ENCODE results near the gene RGMB.
"Not testable (repeated sequence)": the region's sequence is repeated elsewhere in the genome, so short reads cannot be mapped to it uniquely, and the experiment has no call there.

RGMB gene

GRCh38 chr5:98773464-98774191 is at the start of gene RGMB:
TSS of gene RGMB (plus strand) at chr5:98773663. CDS start at chr5:98774071, 408 bp downstream.
- Histone ChIP-seq H3K4me1 (ENCODE audit: control insufficient read depth, insufficient read depth, low read length) (peaks cover 11% of the 10 kb centered on the region), H3K9ac (ENCODE audit: low read depth, low read length) (peak within 1 kb of the TSS; percentile 47), H3K27me3 (ENCODE audit: control insufficient read depth, insufficient read depth, low read length) (peaks cover 28% of the 10 kb centered on the region), H3K9me3 (ENCODE audit: control insufficient read depth, insufficient read depth, low read length) (no peaks in the 10 kb centered on the region), H3K4me3 (ENCODE audit: low read depth, low read length) (peak within 1 kb of the TSS; percentile 77), H3K36me3 (ENCODE audit: control insufficient read depth, insufficient read depth, low read length) (no peaks in the 10 kb centered on the region)

- H3K4me1 ChIP-seq (ENCODE audit: control insufficient read depth, insufficient read depth, low read length): no peaks in the 10 kb centered on the region
- H3K27me3 ChIP-seq (ENCODE audit: control insufficient read depth, insufficient read depth, low read length): no peaks in the 10 kb centered on the region
- no peaks in the 10 kb centered on the region for H3K36me3 ChIP-seq (ENCODE audit: control insufficient read depth, insufficient read depth, low read length)
- no peak overlapping the region for H3K9ac ChIP-seq (ENCODE audit: low read depth, low read length)
- no peak overlapping the region for H3K4me3 ChIP-seq (ENCODE audit: low read depth, low read length)
- no peaks in the 10 kb centered on the region for H3K9me3 ChIP-seq (ENCODE audit: control insufficient read depth, insufficient read depth, low read length)
Observed at GRCh38 chr5:98726258-98726657, 47.2 kb upstream of the RGMB start.

GRCh38 chr5:98727686-98728085 is 45.8 kb upstream of the RGMB start:
- Histone ChIP-seq H3K36me3 (ENCODE audit: control insufficient read depth, insufficient read depth, low read length) (no peaks in the 10 kb centered on the region), H3K4me3 (ENCODE audit: low read depth, low read length) (no peak overlapping the region), H3K9ac (ENCODE audit: low read depth, low read length) (no peak overlapping the region), H3K4me1 (ENCODE audit: control insufficient read depth, insufficient read depth, low read length) (no peaks in the 10 kb centered on the region), H3K9me3 (ENCODE audit: control insufficient read depth, insufficient read depth, low read length) (no peaks in the 10 kb centered on the region), H3K27me3 (ENCODE audit: control insufficient read depth, insufficient read depth, low read length) (no peaks in the 10 kb centered on the region)

GRCh38 chr5:98734646-98735045 is 38.8 kb upstream of the RGMB start:
- Histone ChIP-seq H3K27me3 (ENCODE audit: control insufficient read depth, insufficient read depth, low read length) (no peaks in the 10 kb centered on the region), H3K36me3 (ENCODE audit: control insufficient read depth, insufficient read depth, low read length) (no peaks in the 10 kb centered on the region), H3K9me3 (ENCODE audit: control insufficient read depth, insufficient read depth, low read length) (no peaks in the 10 kb centered on the region), H3K4me1 (ENCODE audit: control insufficient read depth, insufficient read depth, low read length) (no peaks in the 10 kb centered on the region), H3K9ac (ENCODE audit: low read depth, low read length) (no peak overlapping the region), H3K4me3 (ENCODE audit: low read depth, low read length) (no peak overlapping the region)

- Histone ChIP-seq H3K36me3 (ENCODE audit: control insufficient read depth, insufficient read depth, low read length) (no peaks in the 10 kb centered on the region), H3K27me3 (ENCODE audit: control insufficient read depth, insufficient read depth, low read length) (no peaks in the 10 kb centered on the region), H3K9ac (ENCODE audit: low read depth, low read length) (no peak overlapping the region), H3K4me1 (ENCODE audit: control insufficient read depth, insufficient read depth, low read length) (no peaks in the 10 kb centered on the region), H3K9me3 (ENCODE audit: control insufficient read depth, insufficient read depth, low read length) (no peaks in the 10 kb centered on the region), H3K4me3 (ENCODE audit: low read depth, low read length) (no peak overlapping the region)
Observed at GRCh38 chr5:98735806-98736507, 37.5 kb upstream of the RGMB start.

- no peak overlapping the region for H3K9ac ChIP-seq (ENCODE audit: low read depth, low read length)
- no peaks in the 10 kb centered on the region for H3K4me1 ChIP-seq (ENCODE audit: control insufficient read depth, insufficient read depth, low read length)
- H3K4me3 ChIP-seq (ENCODE audit: low read depth, low read length): no peak overlapping the region
- no peaks in the 10 kb centered on the region for H3K36me3 ChIP-seq (ENCODE audit: control insufficient read depth, insufficient read depth, low read length)
- H3K27me3 ChIP-seq (ENCODE audit: control insufficient read depth, insufficient read depth, low read length): no peaks in the 10 kb centered on the region
- H3K9me3 ChIP-seq (ENCODE audit: control insufficient read depth, insufficient read depth, low read length): no peaks in the 10 kb centered on the region
Observed at GRCh38 chr5:98736753-98737152, 36.7 kb upstream of the RGMB start.

- H3K36me3 ChIP-seq (ENCODE audit: control insufficient read depth, insufficient read depth, low read length); H3K27me3 ChIP-seq (ENCODE audit: control insufficient read depth, insufficient read depth, low read length); H3K4me3 ChIP-seq (ENCODE audit: low read depth, low read length); H3K4me1 ChIP-seq (ENCODE audit: control insufficient read depth, insufficient read depth, low read length); H3K9ac ChIP-seq (ENCODE audit: low read depth, low read length); H3K9me3 ChIP-seq (ENCODE audit: control insufficient read depth, insufficient read depth, low read length): not testable (repeated sequence)
Observed at GRCh38 chr5:98737441-98737840, 36.0 kb upstream of the RGMB start.

DNA sequence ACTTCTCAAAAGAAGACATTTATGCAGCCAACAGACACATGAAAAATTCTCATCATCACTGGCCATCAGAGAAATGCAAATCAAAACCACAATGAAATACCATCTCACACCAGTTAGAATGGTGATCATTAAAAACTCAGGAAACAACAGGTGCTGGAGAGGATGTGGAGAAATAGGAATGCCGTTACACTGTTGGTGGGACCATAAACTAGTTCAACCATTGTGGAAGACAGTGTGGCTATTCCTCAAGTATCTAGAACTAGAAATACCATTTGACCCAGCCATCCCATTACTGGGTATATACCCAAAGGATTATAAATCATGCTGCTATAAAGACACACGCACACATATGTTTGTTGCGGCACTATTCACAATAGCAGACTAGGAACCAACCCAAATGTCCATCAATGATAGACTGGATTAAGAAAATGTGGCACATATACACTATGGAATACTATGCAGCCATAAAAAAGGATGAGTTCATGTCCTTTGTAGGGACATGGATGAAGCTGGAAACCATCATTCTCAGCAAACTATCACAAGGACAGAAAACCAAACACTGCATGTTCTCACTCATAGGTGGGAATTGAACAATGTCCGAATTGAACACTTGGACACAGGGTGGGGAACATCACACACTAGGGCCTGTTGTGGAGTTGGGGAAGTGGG is 34.8 kb upstream of the RGMB start:
- not testable (repeated sequence) for H3K27me3 ChIP-seq (ENCODE audit: control insufficient read depth, insufficient read depth, low read length); H3K36me3 ChIP-seq (ENCODE audit: control insufficient read depth, insufficient read depth, low read length); H3K4me3 ChIP-seq (ENCODE audit: low read depth, low read length); H3K9me3 ChIP-seq (ENCODE audit: control insufficient read depth, insufficient read depth, low read length); H3K4me1 ChIP-seq (ENCODE audit: control insufficient read depth, insufficient read depth, low read length); H3K9ac ChIP-seq (ENCODE audit: low read depth, low read length)

GRCh38 chr5:98741926-98742325 is 31.5 kb upstream of the RGMB start:
- no peaks in the 10 kb centered on the region for H3K27me3 ChIP-seq (ENCODE audit: control insufficient read depth, insufficient read depth, low read length)
- peaks cover 3% of the 10 kb centered on the region for H3K4me1 ChIP-seq (ENCODE audit: control insufficient read depth, insufficient read depth, low read length)
- H3K36me3 ChIP-seq (ENCODE audit: control insufficient read depth, insufficient read depth, low read length): no peaks in the 10 kb centered on the region
- no peak overlapping the region for H3K4me3 ChIP-seq (ENCODE audit: low read depth, low read length)
- no peaks in the 10 kb centered on the region for H3K9me3 ChIP-seq (ENCODE audit: control insufficient read depth, insufficient read depth, low read length)
- H3K9ac ChIP-seq (ENCODE audit: low read depth, low read length): no peak overlapping the region

DNA sequence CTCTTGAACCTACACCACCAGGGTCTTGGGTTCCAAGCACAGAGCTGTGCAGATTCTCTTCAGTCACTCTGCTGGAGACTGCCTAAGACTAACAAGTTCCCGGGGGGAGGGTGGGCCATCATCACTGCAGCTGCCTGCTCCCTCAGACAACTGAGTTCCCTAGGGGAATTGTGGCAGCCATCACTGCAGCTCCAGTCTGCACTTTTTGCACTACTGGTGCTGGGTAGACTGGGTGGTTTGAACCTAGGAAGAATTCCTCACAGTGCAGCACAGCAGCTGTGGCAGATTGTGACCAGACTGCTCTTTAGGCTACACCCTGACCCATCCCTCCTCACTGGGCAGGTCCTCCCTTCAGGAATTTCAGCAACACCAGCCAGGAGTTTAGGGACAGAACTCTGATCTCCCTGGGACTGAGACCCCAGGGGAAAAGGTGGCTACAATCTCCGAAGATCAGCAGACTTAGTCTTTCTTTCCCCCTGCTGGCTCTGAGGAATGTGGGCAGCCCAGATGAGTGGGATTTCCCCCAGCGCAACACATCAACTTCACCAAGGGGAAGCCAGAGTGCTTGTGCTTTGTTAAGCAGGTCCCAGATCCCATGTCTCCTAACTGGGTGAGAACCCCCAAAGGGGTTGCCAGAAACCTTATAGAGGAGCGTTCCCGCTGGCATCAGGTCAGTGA is 30.9 kb upstream of the RGMB start:
- H3K4me3 ChIP-seq (ENCODE audit: low read depth, low read length): no peak overlapping the region
- no peak overlapping the region for H3K9ac ChIP-seq (ENCODE audit: low read depth, low read length)
- H3K4me1 ChIP-seq (ENCODE audit: control insufficient read depth, insufficient read depth, low read length): peaks cover 3% of the 10 kb centered on the region
- no peaks in the 10 kb centered on the region for H3K27me3 ChIP-seq (ENCODE audit: control insufficient read depth, insufficient read depth, low read length)
- no peaks in the 10 kb centered on the region for H3K36me3 ChIP-seq (ENCODE audit: control insufficient read depth, insufficient read depth, low read length)
- no peaks in the 10 kb centered on the region for H3K9me3 ChIP-seq (ENCODE audit: control insufficient read depth, insufficient read depth, low read length)

GRCh38 chr5:98748259-98748658 is 25.2 kb upstream of the RGMB start:
- H3K36me3 ChIP-seq (ENCODE audit: control insufficient read depth, insufficient read depth, low read length); H3K4me1 ChIP-seq (ENCODE audit: control insufficient read depth, insufficient read depth, low read length); H3K9me3 ChIP-seq (ENCODE audit: control insufficient read depth, insufficient read depth, low read length); H3K9ac ChIP-seq (ENCODE audit: low read depth, low read length); H3K4me3 ChIP-seq (ENCODE audit: low read depth, low read length); H3K27me3 ChIP-seq (ENCODE audit: control insufficient read depth, insufficient read depth, low read length): not testable (repeated sequence)
